ENCODE measurements around the gene CARD9. TPM values are rescaled to one million over a fixed set of nuclear protein-coding genes. Genes with fewer than 3 reads are reported as not detected.

CARD9 gene
- total and polyA plus RNA-seq, 9 donors, result 1.1 to 2.7 (median 1.4) TPM

DNA sequence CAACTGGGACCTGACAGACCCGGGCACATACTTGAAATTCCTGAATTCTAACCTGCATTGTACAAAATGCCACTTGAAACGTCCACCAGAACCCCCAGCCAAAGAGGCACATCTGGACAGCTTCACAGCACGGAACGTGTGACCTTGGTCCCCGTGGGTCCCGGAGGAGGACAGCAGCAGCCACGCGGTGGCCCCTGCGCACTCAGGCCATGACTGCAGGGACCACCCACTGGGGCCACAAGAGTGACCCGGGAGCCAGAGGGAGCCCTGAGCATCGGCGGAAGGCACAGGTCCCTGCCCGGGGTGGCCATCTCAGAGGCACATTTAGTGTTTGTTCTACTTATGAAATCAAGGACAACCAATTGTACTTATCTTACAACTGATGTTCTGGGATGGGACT is 28.6 kb upstream of the CARD9 start:
- WGBS (ENCODE audit: insufficient coverage), result 59% methylated on average over 9 of the region's 13 CpGs
- H3K9me3 ChIP-seq (replicated peaks; ENCODE audit: control insufficient read depth, low read depth, low read length), result no peaks in the 10 kb centered on the region
- DNase-seq, result no peak
- no peak overlapping the region for H3K27ac ChIP-seq (ENCODE audit: low read length)
- no peaks in the 10 kb centered on the region for H3K27me3 ChIP-seq (ENCODE audit: control insufficient read depth, insufficient read depth, low read length)
- no peak overlapping the region for H3K4me3 ChIP-seq (ENCODE audit: low read length)
- H3K4me1 ChIP-seq (ENCODE audit: control insufficient read depth, insufficient read depth, low read length), result peaks cover 18% of the 10 kb centered on the region
- H3K36me3 ChIP-seq (ENCODE audit: control insufficient read depth, insufficient read depth, low read length), result peaks cover 51% of the 10 kb centered on the region

DNA sequence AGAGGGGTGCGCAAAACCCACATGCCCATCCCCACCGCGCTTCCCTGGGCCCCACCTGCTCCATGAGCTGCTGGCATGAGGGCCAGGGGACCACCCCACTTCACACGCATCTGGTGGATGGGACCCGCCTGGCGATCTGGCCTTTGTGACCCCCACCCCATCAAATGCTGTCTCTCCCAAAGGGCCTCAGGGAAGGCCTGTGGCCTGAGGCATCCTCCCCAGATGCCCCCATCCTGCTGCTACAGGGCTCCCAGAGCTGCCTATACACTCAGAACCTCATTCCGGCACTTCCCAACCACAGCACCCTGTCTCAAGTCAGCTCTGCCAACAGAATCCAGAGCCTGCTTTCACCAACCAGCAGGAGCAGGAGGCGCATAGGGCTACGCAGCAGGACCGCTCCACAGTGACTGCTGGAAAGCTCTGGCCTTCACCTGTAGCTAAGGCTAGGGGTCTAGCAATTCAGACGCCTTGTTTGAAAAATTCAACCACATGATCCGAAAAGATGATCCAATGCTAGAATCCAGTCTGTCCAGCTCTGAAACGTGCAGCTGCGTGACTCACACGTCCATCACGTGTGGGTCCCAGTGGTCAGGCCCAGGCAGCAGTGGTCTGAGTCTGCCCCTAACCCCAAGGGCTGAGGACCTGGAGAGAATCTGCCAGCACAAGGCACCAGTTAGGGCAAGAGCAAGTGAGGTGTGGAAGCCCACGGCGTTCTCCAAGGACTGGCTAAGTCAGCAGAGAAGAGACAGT is 27.9 kb upstream of the CARD9 start:
- peaks cover 18% of the 10 kb centered on the region for H3K4me1 ChIP-seq (ENCODE audit: control insufficient read depth, insufficient read depth, low read length)
- H3K9me3 ChIP-seq (replicated peaks; ENCODE audit: control insufficient read depth, low read depth, low read length), result no peaks in the 10 kb centered on the region
- no peak overlapping the region for H3K27ac ChIP-seq (ENCODE audit: low read length)
- 85% methylated on average over 14 of the region's 18 CpGs for WGBS (ENCODE audit: insufficient coverage)
- DNase-seq, result no peak
- no peak overlapping the region for H3K4me3 ChIP-seq (ENCODE audit: low read length)
- H3K27me3 ChIP-seq (ENCODE audit: control insufficient read depth, insufficient read depth, low read length), result no peaks in the 10 kb centered on the region
- peaks cover 52% of the 10 kb centered on the region for H3K36me3 ChIP-seq (ENCODE audit: control insufficient read depth, insufficient read depth, low read length)

DNA sequence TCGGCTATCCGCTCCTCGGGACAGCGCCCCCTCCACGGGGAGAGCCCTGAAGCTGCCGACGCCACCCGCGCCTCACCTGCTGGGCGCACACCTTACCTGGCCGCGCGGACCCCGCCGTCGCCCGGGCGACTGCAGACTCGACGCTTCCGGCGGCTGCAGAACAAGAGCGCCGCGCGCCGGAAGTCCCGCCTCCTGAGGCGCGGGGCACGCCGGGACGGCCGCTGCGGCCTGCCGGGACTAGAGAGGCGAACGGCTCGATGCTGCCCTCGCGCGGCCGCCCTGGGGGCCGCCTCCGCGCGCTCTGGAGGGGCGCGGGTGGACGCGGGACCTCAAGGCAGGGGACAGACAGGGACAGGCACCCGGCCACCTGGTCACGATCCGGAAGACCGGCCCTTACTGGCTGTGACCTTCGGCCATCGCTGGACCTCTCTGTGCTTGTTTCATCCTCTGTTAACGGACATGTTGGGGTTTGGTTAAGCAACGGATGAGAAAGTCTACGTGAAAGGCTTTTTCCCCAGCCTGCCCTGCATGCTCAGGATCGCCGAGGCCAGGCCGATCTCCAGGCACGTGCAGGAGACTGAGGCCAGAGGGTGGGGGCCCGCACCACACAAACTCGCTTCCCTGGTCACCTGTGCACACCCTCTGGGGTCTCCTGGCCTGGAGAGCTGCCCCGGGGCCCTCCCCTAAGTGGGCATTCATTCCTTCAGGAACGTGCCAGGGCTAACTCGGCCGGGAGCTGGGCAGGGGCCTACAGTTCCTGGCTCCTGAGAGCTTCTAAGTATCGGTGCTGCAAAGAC is 26.8 kb upstream of the CARD9 start, which contains the start of gene SNAPC4:
SNAPC4 (minus strand) TSS at position 133 of the 797 bp plus-strand sequence. CDS start 1,742 bp downstream, outside the sequence.
- Histone ChIP-seq H3K27ac (ENCODE audit: low read length) (no peak within 1 kb of the TSS), H3K4me1 (ENCODE audit: control insufficient read depth, insufficient read depth, low read length) (peaks cover 18% of the 10 kb centered on the region), H3K36me3 (ENCODE audit: control insufficient read depth, insufficient read depth, low read length) (peaks cover 60% of the 10 kb centered on the region), H3K4me3 (ENCODE audit: low read length) (peak within 1 kb of the TSS; percentile 59), H3K27me3 (ENCODE audit: control insufficient read depth, insufficient read depth, low read length) (no peaks in the 10 kb centered on the region), H3K9me3 (replicated peaks; ENCODE audit: control insufficient read depth, low read depth, low read length) (no peaks in the 10 kb centered on the region)
- WGBS (ENCODE audit: insufficient coverage), result 6% methylated on average over 68 of the region's 71 CpGs
- peak; percentile 94 for DNase-seq

DNA sequence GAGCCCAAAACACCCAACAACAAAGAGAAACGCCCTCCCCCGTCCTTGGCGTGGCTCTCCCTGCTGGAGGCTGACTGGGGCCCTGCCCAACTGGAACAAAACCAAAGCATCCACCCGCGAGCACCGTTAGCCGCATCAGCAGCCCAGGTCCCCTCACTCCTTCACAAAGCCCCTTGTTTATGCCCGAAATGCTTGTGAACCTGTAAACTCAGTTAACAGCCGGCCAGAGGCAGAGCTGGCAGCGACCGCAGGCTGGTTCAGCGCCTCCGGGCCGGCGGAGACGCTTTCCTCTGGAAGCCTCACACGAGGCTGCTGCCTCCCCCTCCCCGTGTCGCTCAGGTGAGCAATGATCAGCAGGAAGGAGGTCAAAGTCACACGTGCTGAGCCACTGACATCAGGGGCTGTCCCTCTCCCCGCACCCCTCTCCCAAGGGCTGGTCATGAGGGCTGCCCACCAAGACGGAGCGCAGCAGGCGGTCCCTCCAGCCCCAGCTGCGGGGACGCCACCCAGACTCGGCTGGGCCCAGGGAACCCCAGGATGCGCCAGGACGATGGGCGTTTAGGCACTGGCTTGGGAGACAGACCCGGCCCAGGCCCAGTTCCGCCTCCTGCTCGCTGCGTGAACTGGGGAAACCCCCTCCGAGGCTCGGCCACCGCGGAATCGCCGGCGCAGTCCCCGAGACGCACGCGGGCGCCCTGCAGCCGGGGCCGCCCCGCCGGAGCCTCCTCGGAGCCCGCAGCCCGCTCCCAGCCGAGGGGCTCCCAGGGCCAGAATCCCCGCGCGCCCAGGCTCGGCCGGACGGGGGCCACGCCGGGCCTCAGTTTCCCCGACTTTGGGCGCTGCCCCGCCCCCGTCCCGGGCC is 25.9 kb upstream of the CARD9 start:
- Histone ChIP-seq H3K27ac (ENCODE audit: low read length) (no peak overlapping the region), H3K4me3 (ENCODE audit: low read length) (peak overlapping the region; percentile 59), H3K9me3 (replicated peaks; ENCODE audit: control insufficient read depth, low read depth, low read length) (no peaks in the 10 kb centered on the region), H3K27me3 (ENCODE audit: control insufficient read depth, insufficient read depth, low read length) (no peaks in the 10 kb centered on the region), H3K36me3 (ENCODE audit: control insufficient read depth, insufficient read depth, low read length) (peaks cover 60% of the 10 kb centered on the region), H3K4me1 (ENCODE audit: control insufficient read depth, insufficient read depth, low read length) (peaks cover 18% of the 10 kb centered on the region)
- DNase-seq, result no peak
- WGBS (ENCODE audit: insufficient coverage), result 1% methylated on average over 67 of the region's 67 CpGs

DNA sequence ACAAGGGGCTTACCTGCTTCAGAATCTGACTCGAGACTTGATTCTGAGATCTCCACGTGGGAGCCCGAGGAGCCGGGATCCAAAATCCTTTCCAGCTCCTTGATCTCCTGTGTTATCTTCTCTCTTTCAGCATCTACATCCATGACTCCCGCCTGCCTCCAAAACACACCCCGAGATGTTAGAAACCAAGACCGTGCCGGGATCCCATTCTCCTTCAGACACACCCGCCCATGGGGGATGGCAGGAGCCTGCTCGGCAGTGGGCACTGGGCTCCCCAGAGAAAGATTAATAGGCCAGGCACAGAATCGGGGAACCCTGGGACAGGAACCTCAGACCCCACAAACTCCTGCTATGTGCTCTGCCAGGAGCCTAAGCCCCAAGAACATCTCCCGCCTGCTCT is 24.8 kb upstream of the CARD9 start:
- 83% methylated on average over 12 of the region's 12 CpGs for WGBS (ENCODE audit: insufficient coverage)
- Histone ChIP-seq H3K9me3 (replicated peaks; ENCODE audit: control insufficient read depth, low read depth, low read length) (no peaks in the 10 kb centered on the region), H3K27me3 (ENCODE audit: control insufficient read depth, insufficient read depth, low read length) (no peaks in the 10 kb centered on the region), H3K4me3 (ENCODE audit: low read length) (no peak overlapping the region), H3K4me1 (ENCODE audit: control insufficient read depth, insufficient read depth, low read length) (peaks cover 18% of the 10 kb centered on the region), H3K27ac (ENCODE audit: low read length) (no peak overlapping the region), H3K36me3 (ENCODE audit: control insufficient read depth, insufficient read depth, low read length) (peaks cover 61% of the 10 kb centered on the region)
- no peak for DNase-seq

DNA sequence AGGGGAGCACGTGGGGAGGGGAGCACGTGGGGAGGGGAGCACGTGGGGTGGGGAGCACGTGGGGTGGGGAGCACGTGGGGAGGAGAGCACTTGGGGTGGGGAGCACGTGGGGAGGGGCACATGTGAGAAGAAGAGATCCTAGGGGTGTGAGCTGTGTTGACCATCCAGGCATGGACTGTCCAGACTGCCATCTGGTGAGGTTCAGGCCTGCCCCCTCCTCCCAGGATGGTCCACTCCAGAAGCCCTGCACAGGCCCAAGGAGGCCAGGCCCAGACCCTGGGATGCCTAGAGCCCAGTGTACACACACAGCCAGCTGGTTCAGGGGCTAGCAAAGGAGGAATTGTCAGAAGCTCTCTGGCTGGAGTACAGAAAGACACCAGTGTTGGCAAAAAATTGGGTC is 24.2 kb upstream of the CARD9 start:
- 67% methylated on average over 1 of the region's 6 CpGs for WGBS (ENCODE audit: insufficient coverage)

DNA sequence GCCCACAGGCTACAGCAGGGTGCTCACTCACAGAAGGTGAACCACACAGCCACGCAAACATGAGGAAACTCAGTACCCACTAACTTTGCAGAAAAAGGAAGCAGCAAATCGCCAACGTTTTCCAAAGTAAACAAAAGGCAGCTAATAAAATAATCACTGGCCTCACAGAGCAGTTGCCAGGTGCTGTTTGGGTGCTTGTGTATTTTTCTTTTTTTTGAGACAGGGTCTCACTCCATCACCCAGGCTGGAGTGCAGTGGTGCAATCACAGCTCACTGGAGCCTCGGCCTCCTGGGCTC is 22.7 kb upstream of the CARD9 start:
- no peak overlapping the region for H3K4me3 ChIP-seq (ENCODE audit: low read length)
- peaks cover 75% of the 10 kb centered on the region for H3K36me3 ChIP-seq (ENCODE audit: control insufficient read depth, insufficient read depth, low read length)
- no peaks in the 10 kb centered on the region for H3K9me3 ChIP-seq (replicated peaks; ENCODE audit: control insufficient read depth, low read depth, low read length)
- no peak for DNase-seq
- no peak overlapping the region for H3K27ac ChIP-seq (ENCODE audit: low read length)
- WGBS (ENCODE audit: insufficient coverage), result 89% methylated on average over 1 of the region's 4 CpGs
- no peaks in the 10 kb centered on the region for H3K27me3 ChIP-seq (ENCODE audit: control insufficient read depth, insufficient read depth, low read length)
- peaks cover 18% of the 10 kb centered on the region for H3K4me1 ChIP-seq (ENCODE audit: control insufficient read depth, insufficient read depth, low read length)

More for the DNA sequence above, 24.2 kb upstream of the CARD9 start:
- Histone ChIP-seq H3K27me3 (ENCODE audit: control insufficient read depth, insufficient read depth, low read length) (no peaks in the 10 kb centered on the region), H3K4me3 (ENCODE audit: low read length) (no peak overlapping the region), H3K4me1 (ENCODE audit: control insufficient read depth, insufficient read depth, low read length) (peaks cover 18% of the 10 kb centered on the region), H3K9me3 (replicated peaks; ENCODE audit: control insufficient read depth, low read depth, low read length) (no peaks in the 10 kb centered on the region), H3K36me3 (ENCODE audit: control insufficient read depth, insufficient read depth, low read length) (peaks cover 68% of the 10 kb centered on the region), H3K27ac (ENCODE audit: low read length) (no peak overlapping the region)
- DNase-seq, result no peak

DNA sequence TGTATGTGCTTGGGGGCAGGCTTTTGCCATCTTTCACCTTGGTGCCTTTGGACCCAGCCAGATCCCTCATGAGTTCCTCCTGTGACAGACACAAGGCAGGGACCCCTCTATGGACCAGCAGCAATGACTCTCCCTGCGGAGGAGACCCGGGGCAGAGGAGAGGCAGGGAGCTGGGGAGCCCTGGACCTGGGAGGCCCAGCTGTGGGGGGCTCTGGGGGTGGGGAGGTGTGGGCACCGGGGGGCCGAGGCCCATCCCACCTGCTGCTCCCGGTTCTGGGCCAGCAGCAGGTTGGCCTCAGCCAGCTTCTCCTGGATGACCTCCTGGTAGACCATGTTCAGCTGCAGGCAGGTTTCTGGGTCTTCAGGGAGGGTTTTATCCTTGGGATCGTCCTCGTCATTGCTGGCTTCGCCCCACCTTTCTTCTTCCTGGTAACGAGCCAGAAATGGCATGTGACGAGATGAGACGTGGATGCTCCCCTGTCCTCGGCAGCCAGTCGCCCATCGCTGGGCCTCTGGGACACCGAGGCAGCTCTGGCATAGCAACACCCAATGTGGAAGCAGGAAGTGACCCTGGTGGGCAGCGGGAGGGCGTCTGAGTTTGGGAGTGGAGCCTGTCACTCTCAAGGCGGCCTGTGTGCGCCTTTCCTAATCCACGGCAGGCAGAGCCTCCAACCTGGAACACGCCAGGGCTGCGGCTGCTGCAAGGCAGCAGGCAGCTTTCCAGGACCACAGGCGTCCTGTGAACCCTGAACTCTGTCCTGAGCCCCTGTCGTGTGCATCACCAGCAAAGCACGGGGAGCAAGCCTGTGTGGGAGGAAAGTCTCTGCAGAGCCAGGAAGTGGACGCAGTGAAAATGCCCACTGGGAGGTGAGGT is 22.1 kb upstream of the CARD9 start:
- WGBS (ENCODE audit: insufficient coverage), result 85% methylated on average over 17 of the region's 26 CpGs
- Histone ChIP-seq H3K4me3 (ENCODE audit: low read length) (no peak overlapping the region), H3K27ac (ENCODE audit: low read length) (no peak overlapping the region), H3K4me1 (ENCODE audit: control insufficient read depth, insufficient read depth, low read length) (peaks cover 16% of the 10 kb centered on the region), H3K27me3 (ENCODE audit: control insufficient read depth, insufficient read depth, low read length) (no peaks in the 10 kb centered on the region), H3K9me3 (replicated peaks; ENCODE audit: control insufficient read depth, low read depth, low read length) (no peaks in the 10 kb centered on the region), H3K36me3 (ENCODE audit: control insufficient read depth, insufficient read depth, low read length) (peaks cover 77% of the 10 kb centered on the region)
- DNase-seq, result no peak

DNA sequence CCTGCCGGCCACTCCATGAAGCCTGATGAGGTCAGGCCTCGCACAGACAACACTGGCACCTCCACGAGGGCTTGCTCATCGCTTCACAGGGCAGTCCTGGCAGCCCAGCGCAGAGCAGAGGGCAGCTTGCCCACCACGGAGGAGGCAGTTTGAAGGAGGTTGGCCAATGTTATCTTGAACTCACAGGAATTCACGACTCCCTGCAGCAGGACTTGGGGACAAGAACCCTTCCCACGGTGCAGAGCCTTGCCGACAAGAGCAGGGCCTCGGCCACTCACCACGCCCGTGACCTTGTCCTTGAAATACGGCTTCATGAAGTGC is 21.5 kb upstream of the CARD9 start:
- WGBS (ENCODE audit: insufficient coverage), result 98% methylated on average over 11 of the region's 13 CpGs
- Histone ChIP-seq H3K27ac (ENCODE audit: low read length) (no peak overlapping the region), H3K9me3 (replicated peaks; ENCODE audit: control insufficient read depth, low read depth, low read length) (no peaks in the 10 kb centered on the region), H3K36me3 (ENCODE audit: control insufficient read depth, insufficient read depth, low read length) (peaks cover 79% of the 10 kb centered on the region), H3K4me3 (ENCODE audit: low read length) (no peak overlapping the region), H3K4me1 (ENCODE audit: control insufficient read depth, insufficient read depth, low read length) (peaks cover 12% of the 10 kb centered on the region), H3K27me3 (ENCODE audit: control insufficient read depth, insufficient read depth, low read length) (no peaks in the 10 kb centered on the region)
- DNase-seq, result no peak

Data from muscle of leg (tissue), 11 donors.